Measurements from ENCODE around the gene ANKRD11. TPM values are rescaled to one million over a fixed set of nuclear protein-coding genes. Genes with fewer than 3 reads are reported as not detected.

ANKRD11 gene
- total RNA-seq, 1 donor from 2014 or later = 165 TPM

DNA sequence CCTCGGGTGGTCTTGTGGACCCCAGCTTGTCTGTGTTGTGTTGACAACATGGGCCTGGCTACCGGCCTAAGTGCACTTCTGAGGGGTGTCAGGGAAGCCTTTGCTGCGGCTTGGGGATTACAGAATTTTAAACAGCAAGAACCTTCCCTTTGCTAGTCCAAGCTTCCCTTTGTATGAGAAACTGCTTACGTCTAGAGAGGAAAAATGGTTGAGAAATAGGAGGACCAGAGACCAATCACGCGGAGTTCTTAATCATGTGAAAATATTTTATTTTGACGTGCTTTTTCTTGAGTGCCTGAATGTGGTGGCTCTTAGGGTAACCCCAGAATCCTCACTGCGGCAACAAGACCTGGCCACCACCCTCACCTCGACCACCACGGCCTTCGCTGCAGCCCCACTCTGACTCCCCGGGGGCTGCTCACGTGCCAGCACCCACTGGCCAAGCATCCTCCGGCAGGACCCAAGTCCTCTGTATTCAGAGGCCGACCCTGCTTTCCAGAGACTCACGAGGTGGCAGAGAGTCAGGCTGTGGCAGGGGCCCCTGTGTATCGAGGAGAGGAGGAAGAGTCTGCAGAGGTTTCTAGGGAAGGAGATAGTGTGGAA lies 191.6 kb downstream of the ANKRD11 start:
- H3K27ac Mint-ChIP-seq (ENCODE audit: unreplicated experiment) = peak overlapping the region; percentile 91
- TF ChIP-seq, protein P1, sequence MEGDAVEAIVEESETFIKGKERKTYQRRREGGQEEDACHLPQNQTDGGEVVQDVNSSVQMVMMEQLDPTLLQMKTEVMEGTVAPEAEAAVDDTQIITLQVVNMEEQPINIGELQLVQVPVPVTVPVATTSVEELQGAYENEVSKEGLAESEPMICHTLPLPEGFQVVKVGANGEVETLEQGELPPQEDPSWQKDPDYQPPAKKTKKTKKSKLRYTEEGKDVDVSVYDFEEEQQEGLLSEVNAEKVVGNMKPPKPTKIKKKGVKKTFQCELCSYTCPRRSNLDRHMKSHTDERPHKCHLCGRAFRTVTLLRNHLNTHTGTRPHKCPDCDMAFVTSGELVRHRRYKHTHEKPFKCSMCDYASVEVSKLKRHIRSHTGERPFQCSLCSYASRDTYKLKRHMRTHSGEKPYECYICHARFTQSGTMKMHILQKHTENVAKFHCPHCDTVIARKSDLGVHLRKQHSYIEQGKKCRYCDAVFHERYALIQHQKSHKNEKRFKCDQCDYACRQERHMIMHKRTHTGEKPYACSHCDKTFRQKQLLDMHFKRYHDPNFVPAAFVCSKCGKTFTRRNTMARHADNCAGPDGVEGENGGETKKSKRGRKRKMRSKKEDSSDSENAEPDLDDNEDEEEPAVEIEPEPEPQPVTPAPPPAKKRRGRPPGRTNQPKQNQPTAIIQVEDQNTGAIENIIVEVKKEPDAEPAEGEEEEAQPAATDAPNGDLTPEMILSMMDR (IDR thresholded peaks at IDR 0.05; ENCODE audit: unreplicated experiment) = no peak
- H3K4me1 Mint-ChIP-seq (ENCODE audit: unreplicated experiment) = peaks cover 46% of the 10 kb centered on the region
- H3K4me3 Mint-ChIP-seq (ENCODE audit: unreplicated experiment) = peak overlapping the region; percentile 62
- DNase-seq (ENCODE audit: low spot score) = no peak
- H3K36me3 Mint-ChIP-seq (ENCODE audit: low read depth, unreplicated experiment) = peaks cover 35% of the 10 kb centered on the region
- H3K27me3 Mint-ChIP-seq (ENCODE audit: unreplicated experiment) = peaks cover 28% of the 10 kb centered on the region
- no peaks in the 10 kb centered on the region for H3K9me3 Mint-ChIP-seq (ENCODE audit: unreplicated experiment)

DNA sequence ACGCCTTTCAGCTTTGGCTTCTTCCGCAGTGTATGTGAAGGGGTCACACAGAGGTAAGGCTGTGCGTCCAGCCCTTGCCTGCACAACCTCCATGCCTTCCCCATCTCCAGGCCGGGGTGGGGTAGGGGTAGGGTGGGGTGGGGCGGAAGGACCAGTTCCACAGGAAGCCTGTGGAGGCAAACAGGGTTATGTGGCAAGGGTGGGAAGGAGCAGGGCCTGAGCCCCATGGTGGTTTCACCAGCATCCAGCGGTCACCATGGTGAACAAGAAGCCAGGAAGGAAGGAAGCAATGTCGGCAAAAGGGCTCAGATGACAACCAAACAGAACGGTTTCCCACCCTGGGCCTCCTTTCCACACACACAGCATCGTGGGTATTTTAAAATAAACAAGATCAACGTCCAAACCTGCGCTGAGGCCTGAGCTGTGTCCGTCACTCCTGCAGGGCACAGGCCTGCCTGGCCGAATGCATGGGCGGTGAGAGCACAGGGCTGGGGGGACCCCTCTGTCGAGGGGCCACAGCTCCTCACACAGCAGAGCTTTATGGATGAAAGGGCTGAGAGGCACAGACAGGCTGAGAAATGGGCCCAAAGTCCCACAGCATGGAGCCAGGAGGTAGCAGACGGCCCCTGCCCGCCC lies 192.3 kb downstream of the ANKRD11 start:
- Mint-ChIP-seq H3K9me3 (ENCODE audit: unreplicated experiment) (no peaks in the 10 kb centered on the region), H3K4me1 (ENCODE audit: unreplicated experiment) (peaks cover 46% of the 10 kb centered on the region), H3K27ac (ENCODE audit: unreplicated experiment) (peak overlapping the region; percentile 89), H3K36me3 (ENCODE audit: low read depth, unreplicated experiment) (peaks cover 34% of the 10 kb centered on the region), H3K27me3 (ENCODE audit: unreplicated experiment) (peaks cover 28% of the 10 kb centered on the region), H3K4me3 (ENCODE audit: unreplicated experiment) (peak overlapping the region; percentile 74)
- no peak for DNase-seq (ENCODE audit: low spot score)
- TF ChIP-seq, protein P1 (IDR thresholded peaks at IDR 0.05; ENCODE audit: unreplicated experiment) = no peak

DNA sequence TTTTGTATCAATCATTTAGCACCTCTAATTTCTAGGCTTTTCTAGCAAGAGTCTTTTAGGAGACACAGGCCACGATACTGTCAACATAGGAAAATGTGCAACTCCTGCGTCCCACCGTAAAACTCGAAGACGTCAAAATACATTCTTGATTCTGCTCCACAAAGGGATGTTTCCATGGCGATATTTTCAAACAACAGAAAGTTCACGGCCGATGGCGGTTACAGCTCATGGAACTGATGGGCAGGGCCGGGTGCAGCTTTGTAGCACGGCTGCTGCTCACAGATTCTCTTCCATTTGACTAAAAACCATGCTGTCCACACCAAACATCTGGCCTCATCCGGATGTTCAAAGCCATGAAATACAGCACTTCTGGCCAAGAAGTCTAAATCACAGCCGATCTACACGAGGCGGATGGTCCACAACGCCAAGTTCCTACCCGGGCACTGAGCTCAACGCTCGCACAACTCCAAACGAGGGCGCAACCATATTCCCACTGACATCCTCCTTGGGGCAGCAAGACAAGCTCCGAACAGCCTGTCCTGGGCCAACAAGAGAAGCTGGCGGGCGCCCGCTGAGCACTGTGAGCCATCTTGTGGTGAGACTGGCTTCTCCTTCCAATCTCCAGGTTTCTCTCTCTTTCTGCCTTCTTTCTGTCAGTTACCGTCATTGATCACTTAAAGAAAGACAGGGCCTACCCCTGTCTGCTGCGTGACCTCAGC lies 193.0 kb downstream of the ANKRD11 start:
- Mint-ChIP-seq H3K27me3 (ENCODE audit: unreplicated experiment) (peaks cover 27% of the 10 kb centered on the region), H3K9me3 (ENCODE audit: unreplicated experiment) (no peaks in the 10 kb centered on the region), H3K4me3 (ENCODE audit: unreplicated experiment) (peak overlapping the region; percentile 33), H3K36me3 (ENCODE audit: low read depth, unreplicated experiment) (peaks cover 27% of the 10 kb centered on the region), H3K27ac (ENCODE audit: unreplicated experiment) (peak overlapping the region; percentile 89), H3K4me1 (ENCODE audit: unreplicated experiment) (peaks cover 48% of the 10 kb centered on the region)
- TF ChIP-seq, protein P1 (IDR thresholded peaks at IDR 0.05; ENCODE audit: unreplicated experiment) = no peak
- no peak for DNase-seq (ENCODE audit: low spot score)

- TF ChIP-seq, protein P1 (IDR thresholded peaks at IDR 0.05; ENCODE audit: unreplicated experiment) = no peak
- H3K36me3 Mint-ChIP-seq (ENCODE audit: low read depth, unreplicated experiment) = peaks cover 33% of the 10 kb centered on the region
- H3K4me1 Mint-ChIP-seq (ENCODE audit: unreplicated experiment) = peaks cover 61% of the 10 kb centered on the region
- DNase-seq (ENCODE audit: low spot score) = no peak
- H3K27ac Mint-ChIP-seq (ENCODE audit: unreplicated experiment) = peak overlapping the region; percentile 89
- H3K4me3 Mint-ChIP-seq (ENCODE audit: unreplicated experiment) = peak overlapping the region; percentile 18
- peaks cover 31% of the 10 kb centered on the region for H3K27me3 Mint-ChIP-seq (ENCODE audit: unreplicated experiment)
- no peaks in the 10 kb centered on the region for H3K9me3 Mint-ChIP-seq (ENCODE audit: unreplicated experiment)
These were observed 194.4 kb downstream of the ANKRD11 start for GRCh38 chr16:89295915-89296314.
